GM21526 (cell line): Measurements from ENCODE around the gene IL17RD.

Experiments used
- ATAC-seq: cut with Tn5 transposase; IDR thresholded peaks from one replicate; pipeline ENCODE4 v1.9.1; 2021; ENCODE audit warnings: moderate library complexity; ENCODE audit not compliant: unreplicated experiment, low FRiP score

The IL17RD gene

DNA sequence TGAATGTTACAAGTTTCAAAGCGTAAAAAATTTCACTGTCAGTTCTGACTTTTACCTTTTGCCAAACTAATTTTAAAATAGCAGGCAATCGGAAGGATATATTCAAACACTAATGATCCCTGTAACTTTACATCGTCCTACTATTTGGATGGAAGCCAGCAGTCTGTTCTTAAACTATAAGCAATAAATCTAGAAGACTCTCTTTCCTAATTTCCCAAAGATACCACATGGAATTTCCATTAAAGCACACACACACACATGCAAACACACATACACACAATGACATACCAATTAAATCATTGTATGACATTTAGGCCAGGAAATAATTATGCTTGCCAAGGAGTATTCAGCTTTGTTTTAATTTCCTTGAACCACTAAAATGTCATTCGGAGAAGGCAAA is 32.0 kb downstream of the IL17RD start:
- no peak for ATAC-seq

DNA sequence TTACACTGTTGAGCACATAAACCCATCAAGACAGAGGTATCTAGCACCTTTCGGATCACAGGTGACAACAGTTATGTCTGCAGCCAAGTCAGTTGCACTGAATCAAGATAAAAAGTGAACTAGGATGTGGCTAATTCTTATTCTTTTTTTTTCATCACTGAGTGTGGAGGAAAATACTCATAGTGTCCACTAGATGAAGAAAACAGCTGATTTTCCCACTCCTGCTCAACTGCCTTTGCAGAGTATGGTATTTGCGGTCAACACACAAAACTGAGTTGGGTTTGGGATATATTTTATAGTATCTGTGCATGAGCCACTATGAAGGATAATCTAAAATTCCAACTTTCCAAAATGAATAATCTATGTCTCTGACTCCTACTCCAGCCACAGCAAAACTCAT is 32.5 kb downstream of the IL17RD start:
- ATAC-seq = no peak

DNA sequence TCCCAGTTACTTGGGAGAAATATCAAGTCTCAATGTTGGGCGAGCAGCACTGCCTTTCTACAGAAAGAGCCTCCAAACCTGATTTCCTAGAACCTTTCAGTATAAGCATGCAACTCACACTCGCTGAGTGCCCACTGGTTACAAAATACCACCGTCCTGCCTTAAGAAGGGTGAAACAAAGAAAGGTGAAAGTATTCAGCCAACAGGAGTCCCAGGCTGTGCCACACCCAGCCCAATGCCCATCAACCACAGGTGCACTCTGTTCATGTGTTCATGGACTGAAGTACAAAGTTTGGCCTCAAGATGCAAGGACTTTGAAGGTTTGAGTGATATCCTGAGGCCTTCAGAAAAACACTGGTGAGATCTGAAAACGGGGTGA is 34.0 kb downstream of the IL17RD start:
- ATAC-seq = no peak

DNA sequence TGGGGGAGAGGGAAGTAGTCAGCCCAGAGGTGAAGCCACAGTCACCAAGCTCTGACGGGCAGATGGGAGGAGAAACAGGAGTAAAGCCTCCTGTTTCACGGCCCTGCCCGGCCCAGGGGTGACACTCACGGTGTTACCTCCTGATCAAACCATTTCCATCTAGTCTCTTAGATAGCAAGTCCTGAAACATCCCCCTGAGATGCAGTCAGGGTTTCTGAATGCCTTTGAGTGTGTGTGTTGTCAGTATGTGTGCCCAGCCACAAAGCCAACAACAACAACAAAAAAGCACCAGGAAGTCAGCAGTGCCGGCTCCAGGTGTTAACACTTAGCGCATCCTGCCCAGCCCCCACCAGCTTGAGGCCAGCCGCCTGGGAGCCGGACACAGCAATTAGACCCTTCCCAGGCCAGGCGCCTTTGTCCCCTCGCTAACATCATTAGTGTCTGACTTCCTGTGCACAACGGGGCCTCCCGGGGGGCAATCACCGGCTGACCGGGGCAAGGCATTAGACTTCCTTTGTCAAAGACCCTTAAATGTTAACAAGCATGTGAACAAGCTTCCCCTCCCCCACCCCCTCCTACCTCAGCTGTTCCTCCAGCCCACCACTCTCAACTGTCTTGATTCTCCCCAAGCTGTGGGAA is 34.5 kb downstream of the IL17RD start:
- ATAC-seq = no peak

DNA sequence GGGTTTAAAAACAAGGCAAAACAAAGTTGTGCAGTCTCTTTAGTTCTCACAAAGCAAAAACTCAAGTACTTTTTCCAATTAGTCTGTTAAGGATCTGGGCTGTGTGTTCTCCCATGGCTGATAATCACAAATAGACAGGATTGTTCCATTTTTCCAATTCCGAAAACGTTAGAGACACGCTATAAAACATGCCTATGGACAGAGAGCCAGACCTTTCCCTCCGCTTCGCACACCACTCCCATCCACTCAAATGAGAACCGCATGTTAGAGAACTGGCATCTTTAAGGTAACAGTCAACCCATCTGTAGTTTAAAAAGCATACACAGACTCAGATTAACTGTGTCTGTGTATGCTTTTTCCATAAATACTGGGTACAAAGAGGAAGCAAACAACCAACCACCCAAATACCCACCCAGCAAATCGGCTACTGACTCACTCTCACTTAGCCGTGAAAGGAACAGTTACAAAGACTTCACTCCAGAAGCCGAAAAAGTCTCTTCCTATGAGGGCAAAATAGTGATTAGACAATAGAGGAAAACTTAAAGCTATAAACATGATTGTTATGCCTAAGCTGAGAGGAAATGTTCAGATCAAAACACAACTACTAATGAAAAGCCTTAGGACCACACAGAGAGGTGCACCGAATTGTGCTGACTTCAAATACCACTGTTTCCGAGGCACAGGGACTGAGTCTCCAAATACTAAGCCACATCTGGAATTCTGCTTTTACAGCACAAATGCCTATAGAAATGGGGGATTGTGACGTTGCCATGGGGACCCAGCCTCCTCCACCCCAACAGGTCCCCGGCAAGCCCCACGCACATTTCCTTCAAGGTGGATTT is 36.1 kb downstream of the IL17RD start:
- ATAC-seq = no peak

DNA sequence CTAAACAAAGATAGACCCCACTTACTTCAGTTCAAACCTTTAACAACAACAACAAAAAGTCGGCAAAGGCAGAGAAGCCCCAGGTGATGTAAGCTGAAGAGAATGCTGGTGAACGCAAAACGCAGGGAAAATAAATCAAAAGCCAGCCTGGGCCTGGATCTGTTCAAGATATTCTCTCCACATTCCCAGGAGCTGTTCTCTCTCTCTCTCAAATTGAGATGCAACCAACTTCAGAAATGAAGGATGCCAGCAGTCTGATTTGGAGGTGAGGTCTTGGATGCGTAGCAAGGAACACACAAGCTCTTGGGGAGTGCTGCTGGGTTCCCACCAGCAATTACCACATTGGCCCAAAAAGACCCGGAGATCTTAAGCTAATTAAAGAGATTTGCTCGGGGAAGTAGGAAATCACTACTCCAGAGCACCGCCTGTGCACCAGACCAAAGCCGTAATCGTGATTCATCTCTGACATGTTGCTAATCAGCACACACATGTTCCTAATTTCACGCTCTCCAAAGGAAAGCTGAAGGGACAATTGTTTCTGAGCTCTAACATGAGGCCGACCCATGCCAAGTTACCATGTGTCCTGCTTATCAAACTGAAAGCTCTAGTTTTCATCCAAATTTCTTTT is 37.1 kb downstream of the IL17RD start:
- ATAC-seq = no peak

DNA sequence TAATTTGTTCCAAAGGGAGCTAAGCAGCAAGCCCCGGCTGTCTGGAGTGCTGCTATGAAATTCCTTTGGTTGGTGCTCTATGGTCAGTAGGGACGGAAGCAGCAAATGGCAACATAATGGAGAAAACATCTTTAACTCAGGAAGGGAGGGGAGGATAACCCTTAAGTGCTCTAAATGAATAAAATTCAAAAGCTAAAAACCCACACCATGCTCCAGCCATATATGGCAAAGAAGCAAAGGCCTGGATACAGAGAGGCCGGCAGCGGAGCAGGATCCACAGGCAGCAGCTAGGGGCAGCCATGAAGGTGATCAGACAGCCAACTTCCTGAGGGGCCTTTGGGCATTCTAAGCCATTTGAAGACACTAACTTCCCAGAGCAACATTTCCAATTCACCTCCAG is 38.9 kb downstream of the IL17RD start:
- ATAC-seq = no peak

DNA sequence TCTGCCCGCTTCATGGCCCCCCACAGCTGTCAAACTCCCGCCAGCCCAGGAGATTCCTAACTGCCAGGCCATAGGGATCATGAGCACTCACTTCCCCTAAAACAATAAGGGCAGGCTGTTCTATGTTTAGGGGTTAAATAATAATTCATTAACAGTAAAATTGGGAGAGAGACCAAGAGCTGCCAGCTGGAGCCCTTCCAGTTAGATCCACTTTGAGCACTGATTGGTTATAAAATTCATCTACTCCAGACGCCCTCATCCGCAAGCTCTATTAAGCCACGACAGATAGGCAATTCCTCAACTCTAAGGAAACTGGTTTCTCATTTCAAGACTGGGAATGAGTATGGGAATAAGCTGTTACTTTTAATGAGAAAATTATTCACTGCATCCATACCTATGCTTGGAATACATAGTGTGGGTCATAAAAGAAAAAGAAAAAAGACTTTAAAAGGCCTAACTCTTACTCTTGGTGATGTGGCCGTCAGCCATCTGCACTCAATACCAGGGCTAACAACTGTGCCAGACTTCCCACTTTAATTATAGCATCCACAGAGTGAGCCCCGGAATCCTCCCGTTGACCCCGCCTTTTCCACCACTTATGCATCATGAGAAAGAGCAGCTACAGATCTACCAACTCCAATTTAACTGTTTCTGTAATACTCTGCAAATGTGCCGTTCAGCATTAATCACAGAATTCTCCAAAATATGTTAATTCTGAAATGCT is 44.5 kb downstream of the IL17RD start:
- no peak for ATAC-seq

DNA sequence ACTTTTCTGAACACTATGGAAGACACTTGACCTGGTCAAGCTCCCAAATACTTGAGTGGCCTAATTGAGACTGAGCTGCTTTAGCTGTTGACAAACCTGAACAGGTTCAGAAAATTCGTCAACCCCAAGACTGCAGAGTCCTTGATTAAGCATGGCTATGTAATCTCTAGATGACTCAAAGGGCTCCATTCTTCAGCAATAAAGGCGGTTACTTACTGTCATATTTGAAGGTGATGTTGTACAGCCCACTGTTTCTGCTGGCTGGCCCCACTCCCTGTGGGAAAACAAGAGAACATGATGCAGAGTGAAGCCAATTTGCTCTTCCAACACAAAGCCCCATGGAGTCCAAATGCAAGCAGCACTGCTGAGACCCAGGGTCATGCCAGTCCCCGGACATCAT is 45.1 kb downstream of the IL17RD start:
- ATAC-seq = no peak

DNA sequence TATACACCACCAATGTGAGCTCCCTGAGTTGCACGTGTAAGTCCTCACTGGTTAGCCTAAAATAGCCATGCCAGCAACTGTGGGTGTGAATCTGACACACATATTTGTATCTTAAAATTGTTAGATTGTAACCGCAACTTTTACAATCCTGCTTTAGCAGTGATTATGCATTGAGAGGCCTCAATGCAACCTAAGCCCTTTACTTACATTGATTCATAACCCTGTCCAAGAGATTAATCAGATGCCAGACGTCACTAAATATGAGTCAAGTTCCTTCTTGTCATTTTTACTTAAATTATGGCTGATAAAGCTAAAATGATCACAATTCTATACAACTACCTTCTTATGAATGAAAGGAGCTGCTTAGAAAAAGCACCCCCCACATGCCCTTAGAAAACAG is 46.9 kb downstream of the IL17RD start:
- no peak for ATAC-seq

DNA sequence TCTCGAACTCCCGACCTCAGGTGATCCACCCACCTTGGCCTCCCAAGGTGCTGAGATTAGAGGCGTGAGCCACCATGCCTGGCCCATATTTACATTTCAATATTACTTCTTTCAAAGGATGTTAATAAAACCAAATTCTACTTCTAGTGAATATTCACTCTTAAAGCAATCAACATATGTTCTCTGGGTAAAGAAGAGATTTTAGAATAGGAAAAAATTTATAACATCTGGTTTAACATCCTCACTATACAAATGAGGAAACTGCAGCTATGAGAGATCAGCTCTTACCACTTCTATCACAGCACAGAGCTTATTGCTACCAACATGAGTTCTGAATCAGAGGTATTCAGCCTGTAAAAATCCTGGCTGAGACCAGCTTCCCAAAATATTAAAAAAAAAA is 48.7 kb downstream of the IL17RD start:
- ATAC-seq = no peak

DNA sequence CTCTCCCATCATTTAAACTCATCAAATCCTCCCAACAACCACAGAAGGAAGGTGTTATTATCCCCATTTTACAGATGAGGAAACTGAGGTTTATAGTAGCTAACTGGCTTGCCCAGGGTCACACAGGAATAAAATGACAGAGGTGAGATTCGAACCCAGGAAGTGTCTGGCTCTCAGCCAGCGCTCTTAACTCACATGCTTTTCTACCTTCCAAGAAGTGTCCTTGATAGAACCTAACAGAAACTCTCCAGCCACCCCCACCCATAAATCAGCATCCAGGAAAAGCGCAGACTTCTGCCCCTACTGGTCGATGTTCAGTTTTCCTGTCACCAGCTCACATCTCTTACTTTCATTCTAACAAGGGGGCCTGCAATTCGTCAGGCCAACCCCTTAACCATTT is 52.9 kb downstream of the IL17RD start:
- ATAC-seq = no peak

DNA sequence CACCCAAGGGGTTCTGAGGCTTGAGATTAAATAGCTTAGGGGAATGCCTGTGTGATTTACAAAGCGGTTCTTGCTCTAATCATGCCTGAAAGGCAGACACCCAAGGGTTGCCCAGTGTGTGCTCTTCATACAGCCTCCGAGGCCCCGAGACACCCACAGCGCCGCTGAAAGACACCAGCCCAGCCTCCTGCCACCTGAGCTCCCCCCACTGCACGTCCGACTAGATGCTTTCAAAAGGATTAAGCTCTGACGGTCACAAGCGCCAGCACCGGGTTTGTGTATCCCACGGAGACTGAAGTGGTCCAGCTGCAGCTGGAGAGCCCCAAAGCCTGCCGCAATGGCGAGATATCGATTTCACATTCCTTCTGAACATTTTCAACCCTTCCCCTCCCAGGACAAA is 54.4 kb downstream of the IL17RD start:
- no peak for ATAC-seq

DNA sequence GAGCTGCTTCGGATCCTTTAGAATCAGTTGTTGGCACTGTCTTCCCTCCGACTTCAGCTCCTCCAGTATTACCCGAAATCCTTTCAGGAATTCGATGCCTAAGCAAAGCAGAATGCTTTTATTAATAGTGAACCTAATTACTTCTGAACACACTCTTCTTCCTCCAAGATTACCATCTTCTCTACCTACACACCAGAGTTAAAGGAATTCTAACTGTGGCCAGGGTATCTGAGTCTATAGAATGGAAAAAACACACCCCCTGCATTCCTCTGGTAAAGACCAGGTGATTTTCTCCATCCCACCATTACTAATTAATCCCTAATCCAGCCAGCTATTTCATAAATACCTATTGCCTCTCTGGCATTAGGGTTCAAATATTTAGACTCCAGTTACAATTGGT is 54.9 kb downstream of the IL17RD start:
- ATAC-seq = no peak

DNA sequence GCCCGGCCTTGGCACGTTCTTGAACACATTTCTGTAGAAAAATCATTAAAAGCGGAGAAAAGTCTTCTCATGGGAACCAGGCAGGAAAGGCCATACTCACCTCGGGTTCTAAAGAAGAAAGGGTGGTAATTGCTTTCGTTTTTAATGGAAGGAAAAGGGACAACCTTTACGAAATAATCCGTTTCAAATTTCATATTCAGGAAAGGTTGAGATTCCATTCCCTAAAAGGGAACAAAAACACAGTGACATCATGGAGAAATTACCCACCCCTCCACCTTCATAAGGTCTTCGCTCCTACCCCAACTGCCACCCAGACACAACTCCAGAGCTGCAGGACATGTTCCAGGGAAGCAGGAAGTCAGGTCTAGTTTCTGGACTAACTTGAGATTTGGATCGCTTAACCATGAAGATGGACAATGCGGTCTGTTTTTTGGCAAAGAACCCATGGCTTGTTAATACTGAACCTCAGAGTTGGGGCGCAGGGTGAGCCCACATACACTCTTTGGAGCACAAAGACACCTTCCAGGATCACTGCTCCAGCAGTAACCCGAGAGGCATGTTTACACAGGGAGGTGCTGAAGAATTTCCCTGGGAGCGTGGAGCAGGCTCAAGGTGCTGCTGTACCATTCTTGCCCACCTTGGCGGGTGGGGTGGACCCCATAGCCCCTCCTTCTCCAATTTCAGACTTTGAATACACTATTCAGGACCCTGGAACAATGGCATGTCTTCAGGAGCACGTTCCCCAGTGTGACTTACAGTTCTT is 55.5 kb downstream of the IL17RD start:
- ATAC-seq = no peak

DNA sequence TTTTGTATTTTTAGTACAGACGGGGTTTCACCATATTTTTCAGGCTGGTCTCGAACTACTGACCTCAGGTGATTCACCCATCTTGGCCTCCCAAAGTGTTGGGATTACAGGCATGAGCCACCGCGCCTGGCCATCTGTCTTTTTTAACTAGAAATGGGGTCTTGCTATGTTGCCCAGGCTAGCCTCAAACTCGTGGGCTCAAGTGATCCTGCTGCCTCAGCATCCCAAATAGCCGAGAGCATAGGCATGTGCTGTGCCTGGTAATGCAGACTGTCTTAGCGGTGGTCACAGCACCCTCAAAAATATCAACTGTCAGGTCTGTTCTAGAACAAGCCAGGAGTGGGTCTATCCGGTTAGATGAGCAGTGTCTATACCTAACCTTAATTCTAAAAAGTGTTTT is 56.5 kb downstream of the IL17RD start:
- no peak for ATAC-seq

DNA sequence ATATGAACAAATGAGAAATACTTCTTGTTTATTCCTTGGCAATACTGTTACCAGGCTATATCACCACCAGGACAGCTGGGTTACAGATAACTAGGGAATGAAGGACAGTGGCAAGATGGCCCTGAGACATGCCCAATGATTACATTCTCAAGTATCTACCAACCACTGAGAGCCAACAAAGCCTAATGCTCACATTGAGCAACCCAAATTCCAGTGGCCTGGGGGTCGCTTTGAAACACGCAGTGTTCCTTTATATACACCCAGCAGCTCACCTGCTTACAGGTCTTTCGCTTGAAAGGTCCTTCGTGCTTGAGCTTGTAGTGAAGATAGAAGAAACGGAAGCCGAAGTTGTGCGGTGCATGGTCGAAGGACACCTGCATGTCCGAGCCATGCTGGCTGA is 59.6 kb downstream of the IL17RD start:
- ATAC-seq = no peak

DNA sequence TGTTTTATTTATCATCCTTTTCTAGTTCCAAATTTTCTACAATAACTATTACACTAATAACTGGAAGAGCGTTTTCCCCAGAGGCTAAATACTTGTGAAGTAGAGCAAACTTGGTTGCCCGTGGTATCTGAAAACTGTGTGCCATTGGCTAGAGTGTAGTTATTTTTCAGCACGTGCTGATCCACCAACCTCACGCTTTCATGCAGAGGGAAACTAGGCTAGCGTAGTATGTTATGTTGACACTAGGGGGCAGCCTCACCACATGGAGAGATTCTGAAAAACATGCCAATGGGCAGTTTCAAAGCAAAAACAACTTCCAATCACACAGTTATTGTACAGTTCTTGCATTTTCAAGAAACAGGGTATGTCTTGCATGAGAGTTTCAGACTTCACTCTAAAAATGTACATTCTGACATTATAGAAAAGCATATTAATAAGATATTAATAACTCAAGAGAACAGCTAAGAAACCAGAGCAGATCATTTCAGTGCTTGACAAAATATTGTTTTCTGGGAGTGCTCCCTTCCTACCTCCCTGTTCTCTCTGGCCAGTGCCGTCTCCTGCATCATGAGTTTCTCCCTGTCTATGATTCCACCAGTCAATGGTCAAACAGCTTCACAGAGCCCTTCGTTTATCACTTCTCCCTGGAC is 65.0 kb downstream of the IL17RD start:
- ATAC-seq = peak; percentile 67

DNA sequence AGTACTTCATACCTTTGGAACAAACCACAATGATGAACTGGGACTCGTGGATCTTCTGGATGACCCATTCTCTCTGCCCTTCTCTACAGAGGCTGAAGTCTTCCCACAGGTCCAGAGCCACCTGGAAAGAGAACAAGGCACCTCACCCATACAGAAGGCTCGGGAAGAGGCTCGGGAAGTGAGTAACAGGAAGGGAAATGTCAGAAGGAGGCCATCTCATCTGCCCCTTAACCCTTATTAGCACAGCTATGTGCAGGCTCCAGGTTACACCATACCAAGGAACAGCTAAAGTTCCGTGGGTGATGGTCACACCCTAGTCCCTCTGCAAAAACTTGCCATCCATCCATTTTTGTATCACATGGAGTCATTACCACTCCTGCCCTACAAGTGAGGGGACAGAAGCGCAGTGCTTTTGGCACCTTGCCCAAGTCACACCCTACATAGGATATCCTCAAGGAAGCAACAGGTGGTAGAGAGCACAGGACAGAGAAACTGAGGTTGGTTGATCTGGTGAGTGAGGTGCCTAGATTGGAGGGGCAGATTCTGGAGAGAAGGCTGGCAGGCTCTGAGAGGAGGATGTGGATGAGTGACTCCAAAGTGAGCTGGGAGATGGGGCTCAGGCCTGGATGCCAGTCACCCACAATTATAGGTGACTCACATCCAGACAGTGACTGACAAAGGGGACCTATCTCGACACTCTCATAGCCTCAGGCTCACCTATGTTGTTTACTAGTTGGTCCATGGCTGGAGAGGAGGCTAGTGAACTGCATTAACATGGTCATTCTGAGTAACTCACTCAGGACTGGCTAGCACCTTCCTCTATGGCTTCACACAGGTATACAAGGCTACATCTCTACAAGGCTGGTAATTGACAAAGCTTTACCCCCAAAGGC is 66.5 kb downstream of the IL17RD start:
- ATAC-seq = no peak
